A549 (cell line): ENCODE measurements around the gene CABP1.

Experiments
- CBX2 ChIP-seq: fragments of 200-600 bp; sonication (generic); IDR thresholded peaks from 2 replicates; pipeline ENCODE4 v1.6.1; 2016; ENCODE audit warnings: low read depth, mild to moderate bottlenecking, borderline replicate concordance
- CTCF ChIP-seq: fragments of >200 bp; sonication (Bioruptor Twin); formaldehyde crosslinking; IDR thresholded peaks from 3 replicates; pipeline ENCODE4 v1.5.1; 2016
- HOXA7 ChIP-seq: fragments of 250-450 bp; sonication (Bioruptor Pico); IDR thresholded peaks from 2 replicates; pipeline ENCODE4 v1.5.0; 2020; ENCODE audit warnings: mild to moderate bottlenecking, moderate library complexity
- MYC ChIP-seq: IDR thresholded peaks from 2 replicates; pipeline ENCODE4 v1.6.1; 2012; ENCODE audit warnings: mild to moderate bottlenecking, inconsistent platforms, low read length, improper control_type of control experiment, borderline replicate concordance
- NFE2L2 ChIP-seq: fragments of 150-350 bp; conservative IDR thresholded peaks from 2 replicates; pipeline ENCODE4 v1.6.1; 2014; ENCODE audit warnings: low read length
- PBX3 ChIP-seq: IDR thresholded peaks from 2 replicates; pipeline ENCODE4 v1.6.1; 2012
- POLR2A ChIP-seq: IDR thresholded peaks from 2 replicates; pipeline ENCODE4 v1.6.1; 2012; ENCODE audit warnings: mild to moderate bottlenecking, low read length
- SREBF2 ChIP-seq: fragments of 450-650 bp; IDR thresholded peaks from 2 replicates; pipeline ENCODE4 v1.6.1; 2014; ENCODE audit warnings: mild to moderate bottlenecking, moderate library complexity
- ZSCAN20 ChIP-seq: fragments of 250-450 bp; sonication (Bioruptor Pico); IDR thresholded peaks from 2 replicates; pipeline ENCODE4 v1.8.0; 2022; ENCODE audit warnings: mild to moderate bottlenecking, moderate library complexity
- TF ChIP-seq, protein P1 (sequence below): IDR thresholded peaks from 2 replicates; pipeline ENCODE4 v1.6.1; 2012; ENCODE audit warnings: low read depth, borderline replicate concordance
- TF ChIP-seq, protein P2 (sequence below): IDR thresholded peaks from 2 replicates; pipeline ENCODE4 v1.6.1; 2012
- TF ChIP-seq, protein P3 (sequence below): fragments of 250-450 bp; sonication (Bioruptor Pico); IDR thresholded peaks from 2 replicates; pipeline ENCODE4 v1.5.0; 2021; ENCODE audit warnings: mild to moderate bottlenecking, moderate library complexity, borderline replicate concordance

DNA sequence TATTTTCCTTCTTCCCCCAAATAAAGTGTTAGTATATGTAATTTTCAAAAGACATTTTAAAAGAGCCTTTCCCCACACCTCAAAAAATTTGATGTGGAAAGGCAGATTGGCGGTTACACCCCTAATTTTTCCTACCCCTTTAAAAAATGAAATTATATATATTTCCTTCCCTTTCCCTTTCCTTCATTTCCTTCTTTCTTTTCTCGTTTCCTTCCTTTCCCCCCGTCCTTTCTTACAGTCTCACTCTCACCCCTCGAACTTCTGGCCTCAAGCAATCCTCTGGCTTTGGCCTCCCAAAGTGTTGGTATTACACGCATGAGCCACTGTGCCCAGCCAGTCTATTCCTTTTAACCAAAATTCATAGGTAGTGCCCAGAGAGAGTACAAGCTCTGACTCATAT lies 65.6 kb downstream of the CABP1 start:
- TF ChIP-seq HOXA7 (CRISPR knock-in tag) (no peak), PBX3 (no peak), CTCF (no peak), NFE2L2 (no peak), POLR2A (no peak), ZSCAN20 (CRISPR knock-in tag) (no peak), SREBF2 (no peak), MYC (no peak), CBX2 (no peak)
- TF ChIP-seq, protein P1, sequence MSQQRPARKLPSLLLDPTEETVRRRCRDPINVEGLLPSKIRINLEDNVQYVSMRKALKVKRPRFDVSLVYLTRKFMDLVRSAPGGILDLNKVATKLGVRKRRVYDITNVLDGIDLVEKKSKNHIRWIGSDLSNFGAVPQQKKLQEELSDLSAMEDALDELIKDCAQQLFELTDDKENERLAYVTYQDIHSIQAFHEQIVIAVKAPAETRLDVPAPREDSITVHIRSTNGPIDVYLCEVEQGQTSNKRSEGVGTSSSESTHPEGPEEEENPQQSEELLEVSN, result no peak
- TF ChIP-seq, protein P2, sequence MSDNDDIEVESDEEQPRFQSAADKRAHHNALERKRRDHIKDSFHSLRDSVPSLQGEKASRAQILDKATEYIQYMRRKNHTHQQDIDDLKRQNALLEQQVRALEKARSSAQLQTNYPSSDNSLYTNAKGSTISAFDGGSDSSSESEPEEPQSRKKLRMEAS, result no peak
- TF ChIP-seq, protein P3, sequence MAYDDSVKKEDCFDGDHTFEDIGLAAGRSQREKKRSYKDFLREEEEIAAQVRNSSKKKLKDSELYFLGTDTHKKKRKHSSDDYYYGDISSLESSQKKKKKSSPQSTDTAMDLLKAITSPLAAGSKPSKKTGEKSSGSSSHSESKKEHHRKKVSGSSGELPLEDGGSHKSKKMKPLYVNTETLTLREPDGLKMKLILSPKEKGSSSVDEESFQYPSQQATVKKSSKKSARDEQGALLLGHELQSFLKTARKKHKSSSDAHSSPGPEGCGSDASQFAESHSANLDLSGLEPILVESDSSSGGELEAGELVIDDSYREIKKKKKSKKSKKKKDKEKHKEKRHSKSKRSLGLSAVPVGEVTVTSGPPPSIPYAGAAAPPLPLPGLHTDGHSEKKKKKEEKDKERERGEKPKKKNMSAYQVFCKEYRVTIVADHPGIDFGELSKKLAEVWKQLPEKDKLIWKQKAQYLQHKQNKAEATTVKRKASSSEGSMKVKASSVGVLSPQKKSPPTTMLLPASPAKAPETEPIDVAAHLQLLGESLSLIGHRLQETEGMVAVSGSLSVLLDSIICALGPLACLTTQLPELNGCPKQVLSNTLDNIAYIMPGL (CRISPR knock-in tag), result no peak
